ENCODE measurements around the gene ADAMTSL2. TPM values are rescaled to one million over a fixed set of nuclear protein-coding genes. Genes with fewer than 3 reads are reported as not detected.

Gene ADAMTSL2
- polyA plus RNA-seq, 4 donors: 1.5 to 2.9 (median 1.8) TPM

DNA sequence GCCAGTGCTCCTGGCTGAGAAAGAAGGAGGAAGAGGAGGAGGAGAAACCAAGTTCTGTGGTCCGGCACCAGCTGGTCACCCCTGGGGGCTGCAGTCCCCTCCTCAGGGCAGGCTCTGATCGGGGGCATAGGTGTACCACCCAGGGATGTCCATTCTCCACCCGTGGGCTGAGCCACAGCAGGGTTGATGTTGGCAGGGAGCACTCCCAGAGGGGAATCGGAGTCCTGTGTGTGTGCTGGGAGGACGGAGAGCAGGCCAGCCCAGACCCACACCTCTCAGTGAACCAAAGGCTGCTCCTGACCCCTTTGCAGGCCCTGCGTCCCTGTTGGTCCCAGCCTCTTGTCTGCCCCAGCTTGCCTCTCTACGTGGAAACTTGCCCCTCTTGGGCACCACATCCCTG lies 4.6 kb upstream of the ADAMTSL2 start:
- DNase-seq (ENCODE audit: low read depth in 4 of 4, low spot score in 3 of 4): no peak

DNA sequence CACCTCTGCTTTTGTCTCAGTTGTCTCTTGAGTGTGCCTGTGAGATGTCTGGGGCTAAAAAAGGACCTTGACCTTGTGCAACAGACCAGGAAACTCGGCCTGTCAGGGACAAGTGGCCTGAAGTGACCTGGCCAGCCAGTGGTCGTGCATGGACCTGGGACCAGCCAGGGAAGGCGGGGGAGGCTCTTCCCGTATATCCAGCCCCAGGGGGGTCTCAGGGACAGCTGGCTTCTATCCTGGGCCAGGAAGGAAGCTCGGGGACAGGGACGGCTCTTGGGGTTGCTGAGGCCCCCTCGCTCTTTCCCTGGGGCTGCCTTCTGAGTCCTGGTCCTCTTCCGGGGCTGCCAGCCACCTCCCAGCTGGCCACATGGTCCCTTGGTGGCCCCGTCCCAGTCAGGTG lies 3.2 kb upstream of the ADAMTSL2 start:
- no peak for DNase-seq (ENCODE audit: low read depth in 4 of 4, low spot score in 3 of 4)

DNA sequence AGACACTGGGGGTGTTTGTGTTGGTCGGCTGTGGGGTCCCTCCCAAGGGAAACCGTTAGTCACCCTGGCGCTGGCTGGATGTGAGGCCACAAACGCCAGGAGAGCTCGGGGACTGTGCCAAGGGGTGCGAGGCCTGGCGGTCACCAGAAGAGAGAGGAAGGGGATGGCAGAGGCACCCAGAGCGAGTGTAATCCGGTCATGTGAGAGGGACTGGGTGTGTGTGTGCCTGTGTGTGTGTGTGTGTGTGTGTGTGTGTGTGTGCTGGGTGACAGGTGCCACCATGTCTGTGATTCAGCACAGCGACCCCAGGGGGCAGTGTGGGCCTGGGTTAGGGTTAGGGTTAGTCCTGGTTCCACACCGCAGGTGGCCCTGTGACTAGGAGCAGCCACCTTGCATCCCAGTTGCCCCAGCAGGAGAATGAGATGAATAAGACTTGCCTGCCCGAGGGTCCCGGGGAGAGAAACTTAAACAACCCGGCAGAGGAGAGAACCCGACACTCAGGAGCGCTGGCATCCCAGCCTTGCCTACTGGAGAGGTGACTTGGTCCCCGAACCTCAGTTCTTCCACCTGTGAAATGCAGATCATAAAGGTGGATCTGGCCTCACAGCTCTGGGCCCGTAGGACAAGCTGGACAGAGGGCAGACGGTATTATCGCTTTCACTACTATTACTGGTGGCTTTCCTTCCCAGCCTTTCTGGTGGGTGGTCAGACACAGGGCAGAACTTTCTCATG lies 1.4 kb upstream of the ADAMTSL2 start:
- DNase-seq (ENCODE audit: low read depth in 4 of 4, low spot score in 3 of 4): no peak

DNA sequence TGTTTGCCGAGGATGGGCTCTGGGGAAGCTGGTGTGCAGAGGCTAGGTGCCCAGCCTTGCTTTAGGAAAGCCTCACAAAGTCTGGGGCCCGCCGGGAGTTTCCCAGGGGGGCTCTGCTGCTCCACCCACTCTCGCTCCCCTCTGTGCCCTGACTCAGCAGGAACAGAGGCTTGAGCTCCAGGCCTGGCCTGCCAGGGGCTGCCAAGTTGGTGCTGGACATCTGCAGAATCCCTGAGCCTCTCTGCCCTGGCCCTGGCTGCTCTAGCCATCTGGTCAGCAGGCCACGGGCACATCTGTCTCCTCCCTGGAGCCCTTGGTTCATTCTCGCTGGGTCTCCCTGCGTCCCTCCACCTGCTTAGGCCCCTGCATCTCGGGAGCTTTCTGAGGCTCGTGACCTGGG lies 647 bp upstream of the ADAMTSL2 start:
- no peak for DNase-seq (ENCODE audit: low read depth in 4 of 4, low spot score in 3 of 4)

DNA sequence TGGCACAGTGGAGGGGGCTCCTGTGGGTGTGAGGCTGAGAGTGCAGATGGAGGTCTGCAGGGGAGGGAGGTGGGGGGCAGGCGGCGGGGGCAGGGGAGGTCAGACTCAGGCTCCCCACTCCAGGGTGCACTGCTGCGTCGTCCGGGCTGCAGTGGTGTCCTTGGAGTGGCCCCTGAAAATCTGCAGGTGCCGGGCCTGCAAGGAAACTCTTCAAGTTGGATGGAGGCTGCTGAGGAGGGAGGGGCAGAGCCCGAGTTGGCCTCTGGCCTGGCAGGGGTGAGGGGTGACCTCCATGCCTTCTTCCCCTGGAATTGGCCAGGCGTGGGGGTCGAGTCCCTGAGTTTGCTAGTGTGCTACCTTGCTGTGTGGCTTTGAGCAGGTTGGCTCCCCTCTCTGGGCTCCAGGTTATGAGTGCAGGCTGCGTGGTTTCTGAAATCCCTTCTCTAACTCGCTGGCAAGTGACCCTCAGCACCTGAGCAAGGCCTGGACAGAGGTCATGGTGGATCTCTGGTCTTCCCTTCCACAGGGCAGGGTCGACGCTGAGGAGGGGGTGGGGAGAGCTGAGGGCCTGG lies 888 bp downstream of the ADAMTSL2 start:
- DNase-seq (ENCODE audit: low read depth in 4 of 4, low spot score in 3 of 4): no peak

DNA sequence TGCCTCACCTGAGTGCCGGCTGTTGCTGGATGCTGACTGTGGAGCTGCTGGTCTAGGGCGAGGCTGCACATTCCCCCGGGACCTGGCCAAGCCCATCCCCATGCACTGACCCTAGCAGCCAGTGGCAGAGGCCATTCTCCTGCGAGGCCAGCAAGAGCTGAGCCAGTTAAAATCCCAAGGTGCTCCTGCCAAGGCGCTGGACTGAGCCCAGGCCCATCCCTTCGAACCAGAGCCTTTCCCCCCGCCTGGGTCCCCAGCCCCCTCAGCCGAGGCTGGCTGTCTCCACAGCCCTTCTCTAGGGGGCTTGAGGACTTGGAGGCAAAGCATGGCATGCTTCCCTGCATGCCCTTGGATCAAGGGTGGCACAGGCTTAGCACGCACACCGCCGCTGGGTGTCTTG lies 1.6 kb downstream of the ADAMTSL2 start:
- DNase-seq (ENCODE audit: low read depth in 4 of 4, low spot score in 3 of 4): no peak

DNA sequence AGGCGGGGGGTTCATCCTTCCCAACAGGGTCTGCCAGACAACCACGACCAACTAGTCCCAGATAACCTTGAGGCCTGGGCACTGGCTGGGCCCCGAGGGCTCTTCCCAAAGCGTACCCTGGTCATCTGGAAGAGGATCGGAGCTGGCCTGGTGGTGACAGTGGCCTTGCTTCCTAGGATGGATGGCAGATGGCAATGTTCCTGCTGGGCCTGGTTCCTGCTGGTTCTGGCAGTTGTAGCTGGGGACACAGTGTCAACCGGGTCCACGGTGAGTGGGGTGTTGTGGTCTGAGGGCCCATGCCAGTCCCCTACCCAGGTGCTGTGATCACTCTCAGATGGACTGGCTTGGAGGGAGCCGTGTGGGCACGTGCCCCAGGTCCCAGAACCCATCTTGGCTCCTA lies 2.0 kb downstream of the ADAMTSL2 start:
- DNase-seq (ENCODE audit: low read depth in 4 of 4, low spot score in 3 of 4): no peak

DNA sequence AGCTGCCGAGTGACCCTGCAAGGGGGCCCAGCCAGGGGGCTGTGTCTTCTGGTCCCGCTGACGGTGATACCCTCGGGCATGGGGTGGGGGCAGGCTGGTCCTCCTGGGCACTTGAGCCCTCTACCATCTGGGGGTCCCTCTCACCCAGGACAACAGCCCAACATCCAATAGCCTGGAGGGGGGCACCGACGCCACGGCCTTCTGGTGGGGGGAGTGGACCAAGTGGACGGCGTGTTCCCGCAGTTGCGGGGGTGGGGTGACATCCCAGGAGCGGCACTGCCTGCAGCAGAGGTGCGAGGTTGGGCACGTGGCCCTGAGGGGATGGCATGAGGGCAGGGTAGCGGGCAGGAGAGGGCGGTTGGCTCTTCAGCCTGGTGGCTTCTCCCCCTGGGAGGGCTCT lies 2.8 kb downstream of the ADAMTSL2 start:
- no peak for DNase-seq (ENCODE audit: low read depth in 4 of 4, low spot score in 3 of 4)

DNA sequence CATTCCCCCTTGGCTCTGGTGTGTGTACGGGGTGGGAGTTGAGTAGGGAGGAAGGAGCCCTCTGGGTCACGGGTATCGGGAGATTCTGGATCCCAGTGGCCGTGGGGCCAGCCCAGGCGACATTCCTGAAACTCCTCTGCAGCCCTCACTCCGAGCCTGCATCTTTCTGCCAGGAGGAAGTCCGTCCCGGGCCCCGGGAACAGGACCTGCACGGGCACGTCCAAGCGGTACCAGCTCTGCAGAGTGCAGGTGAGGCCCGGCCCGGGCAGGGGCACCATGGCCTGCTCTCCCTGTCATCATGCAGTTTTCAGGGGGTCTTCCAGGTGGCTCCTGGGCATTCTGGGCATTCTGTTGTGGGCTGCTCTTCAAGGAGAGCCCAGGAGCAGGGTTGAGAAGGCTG lies 3.7 kb downstream of the ADAMTSL2 start:
- no peak for DNase-seq (ENCODE audit: low read depth in 4 of 4, low spot score in 3 of 4)

DNA sequence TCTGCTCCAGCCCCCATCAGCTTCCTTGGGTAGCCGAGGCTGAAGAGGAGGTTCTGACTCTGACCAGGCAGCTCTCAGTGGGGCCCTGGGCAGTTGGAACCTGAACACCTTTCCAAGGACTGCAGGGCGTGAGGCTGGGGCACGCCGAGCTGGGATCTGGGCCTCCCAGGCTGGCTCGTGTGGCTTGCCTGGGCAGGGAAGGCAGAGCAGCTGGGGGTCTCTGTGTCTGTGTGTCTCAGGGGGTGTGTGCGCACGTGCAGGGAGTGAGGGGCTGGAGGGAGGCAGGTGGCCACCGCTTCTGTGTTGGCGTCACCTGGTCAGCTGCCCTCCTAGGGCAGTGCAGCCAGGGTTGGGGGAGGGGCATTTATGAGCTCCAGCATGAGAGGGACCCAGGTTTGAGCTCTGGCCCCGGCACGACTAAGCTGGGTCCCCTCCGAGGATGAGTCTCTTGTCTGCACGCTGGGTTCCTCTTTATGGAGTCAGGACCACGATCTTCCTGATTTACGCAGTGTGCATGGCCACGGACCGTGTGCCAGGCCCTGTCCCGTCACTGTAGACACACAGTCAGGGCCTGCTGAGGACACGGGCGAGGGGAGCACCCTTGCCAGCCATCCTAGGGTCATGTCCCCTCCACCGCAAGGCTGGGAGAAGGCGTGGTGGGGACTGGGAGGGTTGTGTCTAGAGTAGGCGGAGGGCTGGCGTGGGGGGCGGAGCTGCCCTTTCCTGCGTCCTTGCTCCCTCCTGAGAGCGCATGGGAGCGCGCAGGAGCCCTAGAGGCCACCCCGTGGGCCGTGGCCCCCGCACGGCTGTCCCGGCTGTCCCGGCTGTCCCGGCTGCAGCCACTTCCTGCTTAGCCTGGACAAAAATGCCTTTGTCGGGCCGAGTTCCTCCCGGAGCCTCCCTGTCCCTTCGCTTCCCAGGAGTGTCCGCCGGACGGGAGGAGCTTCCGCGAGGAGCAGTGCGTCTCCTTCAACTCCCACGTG lies 4.6 kb downstream of the ADAMTSL2 start:
- DNase-seq (ENCODE audit: low read depth in 4 of 4, low spot score in 3 of 4): no peak

DNA sequence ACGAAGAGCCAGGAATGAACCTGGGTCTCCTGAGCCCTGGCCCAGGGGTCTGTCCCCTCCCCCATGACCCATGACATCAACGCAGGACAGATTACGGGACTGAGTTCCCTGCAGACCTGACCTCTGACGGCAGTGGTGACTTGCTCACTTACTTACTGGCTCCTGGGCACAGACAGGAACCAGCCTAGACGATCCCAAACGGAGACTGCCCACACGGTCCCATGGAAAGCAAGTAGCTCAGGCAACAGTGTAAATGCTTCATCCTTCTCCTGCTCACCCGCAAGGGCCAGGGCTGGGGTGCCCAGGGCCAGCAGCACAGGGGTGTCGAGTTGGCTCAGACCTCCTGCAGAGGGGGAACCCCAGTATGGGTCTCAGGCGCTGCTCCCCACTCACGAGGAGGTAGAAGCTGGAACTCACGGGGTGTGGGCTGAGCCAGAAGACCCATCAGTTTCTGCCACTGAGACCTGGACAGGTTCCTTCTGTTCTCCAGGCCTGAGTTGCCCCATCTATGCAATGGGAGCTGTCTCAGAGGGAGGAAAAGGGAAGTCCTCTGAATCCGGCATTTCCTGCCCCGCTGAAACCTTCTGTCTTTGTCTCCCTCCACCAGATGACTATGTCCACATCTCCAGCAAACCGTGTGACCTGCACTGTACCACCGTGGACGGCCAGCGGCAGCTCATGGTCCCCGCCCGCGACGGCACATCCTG lies 5.6 kb downstream of the ADAMTSL2 start:
- DNase-seq (ENCODE audit: low read depth in 4 of 4, low spot score in 3 of 4): no peak

DNA sequence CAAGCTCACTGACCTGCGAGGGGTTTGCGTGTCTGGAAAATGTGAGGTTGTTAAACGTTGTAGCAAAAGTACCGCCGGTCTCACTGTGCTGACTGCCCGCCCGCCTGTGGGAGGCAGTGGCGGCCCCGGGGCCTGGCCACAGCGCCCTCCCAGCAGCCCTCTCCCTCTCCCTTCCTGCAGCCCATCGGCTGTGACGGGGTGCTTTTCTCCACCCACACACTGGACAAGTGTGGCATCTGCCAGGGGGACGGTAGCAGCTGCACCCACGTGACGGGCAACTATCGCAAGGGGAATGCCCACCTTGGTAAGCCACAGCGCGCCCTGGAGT lies 6.2 kb downstream of the ADAMTSL2 start:
- DNase-seq (ENCODE audit: low read depth in 4 of 4, low spot score in 3 of 4): no peak

DNA sequence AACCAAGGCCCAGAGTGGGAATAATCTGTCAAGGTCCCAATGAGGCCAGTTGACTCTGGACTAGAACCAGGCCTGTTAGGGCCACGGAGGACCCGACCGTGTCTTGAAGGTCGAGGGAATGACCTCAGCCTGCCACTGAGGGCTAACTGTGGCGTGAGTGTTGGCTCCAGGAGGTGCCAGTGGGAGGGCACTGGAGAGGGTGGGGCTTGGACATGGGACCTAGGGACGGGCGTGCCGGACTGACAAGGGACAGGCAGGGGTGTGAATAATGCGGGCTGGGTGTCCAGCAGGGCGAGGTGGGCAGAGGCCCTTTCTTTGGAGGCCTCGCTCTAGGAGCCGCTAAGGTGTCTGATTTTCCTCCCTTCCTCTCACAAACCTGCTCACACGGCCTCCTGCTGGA lies 7.5 kb downstream of the ADAMTSL2 start:
- DNase-seq (ENCODE audit: low read depth in 4 of 4, low spot score in 3 of 4): no peak

DNA sequence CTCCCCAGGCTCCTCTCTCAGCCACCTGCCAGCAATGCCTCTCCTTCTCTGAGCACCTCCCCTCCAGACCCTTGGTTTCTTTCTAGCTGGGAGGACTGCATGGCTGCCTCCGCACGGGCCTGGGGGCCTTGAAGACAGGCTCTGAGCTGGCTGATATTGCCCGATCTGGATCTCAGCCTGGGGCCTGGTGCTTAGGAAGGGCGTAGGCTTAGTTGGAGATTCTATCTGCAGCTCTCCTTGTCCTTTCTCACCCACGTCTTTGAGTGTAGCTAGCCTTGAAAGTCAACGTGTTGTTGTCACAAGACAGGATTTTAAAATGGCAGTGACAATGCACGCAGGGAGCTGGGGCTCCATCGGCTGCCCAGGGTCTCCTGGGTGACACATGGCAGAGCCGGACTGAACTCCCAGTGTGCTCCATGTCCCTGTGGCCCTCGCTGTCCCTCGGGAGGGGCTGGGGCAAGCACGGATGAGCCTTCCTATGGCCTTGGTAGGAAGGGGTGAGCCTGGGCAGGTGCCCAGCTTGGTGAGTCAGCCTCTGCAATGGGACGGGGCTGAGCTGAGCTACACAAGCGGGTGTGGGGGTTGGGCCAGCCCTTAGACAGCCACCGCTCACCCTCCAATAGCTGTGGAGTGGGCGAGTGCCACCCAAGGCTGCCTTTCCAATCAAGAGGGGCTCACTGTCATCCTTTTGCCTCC lies 9.4 kb downstream of the ADAMTSL2 start:
- no peak for DNase-seq (ENCODE audit: low read depth in 4 of 4, low spot score in 3 of 4)

DNA sequence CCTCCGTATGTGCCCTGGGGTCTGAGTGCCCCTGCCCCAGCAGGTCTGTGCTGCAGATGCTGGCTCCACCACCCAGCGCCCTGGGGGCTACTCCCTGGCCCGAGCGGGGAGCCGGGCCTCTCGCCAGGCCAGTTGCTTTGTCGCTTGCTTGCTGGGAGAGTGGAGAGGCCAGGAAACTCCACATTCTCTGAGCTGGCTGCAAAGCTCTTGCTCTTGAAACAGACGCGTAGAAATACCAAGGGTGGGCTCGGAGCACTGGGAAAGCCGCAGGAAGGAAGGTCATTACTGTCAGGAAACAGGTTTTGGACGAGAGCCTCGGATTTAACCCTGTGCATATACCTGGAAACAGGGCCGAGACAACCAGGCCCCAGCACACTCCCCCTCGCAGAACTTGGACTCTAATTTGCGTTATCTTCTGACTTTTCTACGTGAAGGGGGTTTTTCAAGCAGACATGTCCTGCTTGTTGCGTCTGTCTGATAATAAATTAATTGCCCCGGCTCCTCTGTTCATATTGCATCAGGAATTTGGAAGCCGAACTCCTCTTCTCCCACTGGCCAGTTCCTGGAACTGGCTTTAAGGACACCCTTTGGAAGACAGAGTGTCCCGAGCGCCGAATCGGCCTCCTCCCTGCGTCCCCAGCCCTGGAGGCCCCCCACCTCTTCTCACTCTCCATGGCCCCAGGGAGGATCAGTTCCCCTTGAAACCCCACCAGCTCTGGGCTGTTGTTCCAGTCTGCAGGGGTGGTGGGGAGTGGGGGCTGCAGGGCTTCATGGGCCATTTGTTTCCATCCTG lies 11.2 kb downstream of the ADAMTSL2 start:
- DNase-seq (ENCODE audit: low read depth in 4 of 4, low spot score in 3 of 4): no peak

DNA sequence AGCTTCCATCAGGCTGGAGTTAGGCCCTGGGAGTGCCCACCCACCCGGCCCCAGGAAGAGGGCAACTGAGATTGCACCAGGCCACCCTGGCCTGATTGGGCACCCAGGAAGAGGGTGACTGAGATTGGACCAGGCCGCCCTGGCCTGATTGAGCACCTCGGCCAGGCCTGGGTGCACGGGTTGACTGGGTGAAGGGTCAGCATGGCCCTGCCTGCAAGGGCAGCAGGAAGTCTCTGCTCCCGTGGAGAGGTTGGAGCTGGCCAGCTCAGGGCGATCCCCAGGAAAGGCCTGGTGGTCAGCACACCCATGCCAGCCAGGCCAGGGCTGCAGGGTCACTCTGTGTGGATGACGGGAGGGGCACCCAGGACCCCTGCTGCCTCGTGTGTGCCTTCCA lies 11.8 kb downstream of the ADAMTSL2 start:
- no peak for DNase-seq (ENCODE audit: low read depth in 4 of 4, low spot score in 3 of 4)

DNA sequence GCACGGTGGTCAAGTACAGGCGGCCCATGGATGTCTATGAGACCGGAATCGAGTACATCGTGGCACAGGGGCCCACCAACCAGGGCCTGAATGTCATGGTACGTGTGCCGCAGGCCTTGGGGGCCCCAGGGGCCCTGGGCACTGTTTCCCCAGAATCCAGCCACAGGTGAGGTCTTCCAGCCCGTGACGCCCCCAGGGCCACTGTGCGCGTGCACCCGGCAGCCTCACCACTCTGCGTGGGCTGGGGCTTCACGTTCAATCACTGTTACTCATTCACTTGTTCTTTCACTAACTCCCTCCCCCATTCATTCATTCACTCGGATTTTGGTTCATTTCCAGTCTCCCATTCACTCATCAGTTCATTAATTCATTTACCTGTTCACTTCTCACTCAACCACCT lies 12.6 kb downstream of the ADAMTSL2 start:
- no peak for DNase-seq (ENCODE audit: low read depth in 4 of 4, low spot score in 3 of 4)

DNA sequence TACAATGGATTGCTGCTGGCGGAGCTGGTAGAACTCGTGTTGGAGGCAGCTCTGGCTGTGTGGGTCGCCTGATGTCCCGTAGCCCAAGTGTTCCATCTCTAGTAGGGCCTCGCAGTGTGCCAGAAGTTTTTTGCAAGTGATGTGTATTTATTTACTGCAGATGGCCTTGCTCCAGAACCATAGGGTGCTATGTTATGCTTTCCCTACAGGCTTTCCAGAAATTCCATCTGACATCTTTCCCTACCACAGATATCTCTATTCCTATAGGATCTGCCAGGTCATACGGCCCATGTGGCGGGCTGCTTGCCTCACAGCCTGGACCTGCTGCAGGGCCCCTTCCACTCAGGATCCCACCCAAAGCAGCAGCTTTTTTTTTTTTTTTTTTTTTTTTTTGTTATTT lies 16.9 kb downstream of the ADAMTSL2 start:
- DNase-seq (ENCODE audit: low read depth in 4 of 4, low spot score in 3 of 4): no peak

DNA sequence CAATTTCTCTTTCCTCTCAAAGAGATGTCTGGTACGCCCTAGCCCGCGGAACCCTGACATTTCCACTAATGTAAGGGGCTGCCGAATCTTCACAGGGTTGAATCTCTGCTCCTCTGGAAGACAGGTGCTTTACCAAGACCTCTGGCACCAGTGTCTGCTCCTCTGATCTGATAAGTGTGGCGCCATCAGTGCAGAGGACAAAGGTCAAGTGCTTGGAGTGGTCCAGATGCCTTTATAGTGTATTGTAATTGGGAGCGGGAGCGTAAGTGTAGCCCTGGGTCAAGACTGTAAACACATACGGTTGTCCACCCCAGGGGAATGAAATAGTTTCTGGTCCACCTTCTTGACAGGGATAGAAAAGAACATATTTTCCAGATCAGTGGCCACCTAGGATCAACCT lies 17.7 kb downstream of the ADAMTSL2 start:
- no peak for DNase-seq (ENCODE audit: low read depth in 4 of 4, low spot score in 3 of 4)

DNA sequence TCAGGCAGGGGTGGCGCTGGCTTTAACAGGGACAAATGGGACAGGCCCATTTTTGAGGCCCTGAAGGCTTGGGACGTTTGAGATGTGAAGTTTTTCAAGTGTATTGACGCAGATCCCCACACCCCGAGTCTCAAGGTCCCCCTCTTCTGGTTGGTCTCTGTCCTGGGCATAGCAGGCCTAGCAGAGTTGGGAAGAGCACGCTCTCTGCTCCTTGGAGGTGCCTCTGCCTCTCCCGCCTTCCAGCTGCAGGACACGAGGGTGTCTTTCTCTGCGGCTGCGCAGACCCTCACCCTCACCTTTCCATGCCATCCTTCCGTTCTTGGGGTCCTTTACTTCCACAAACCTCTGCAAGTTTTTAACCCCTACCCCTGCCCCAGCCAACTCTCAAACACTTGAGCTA lies 18.6 kb downstream of the ADAMTSL2 start:
- DNase-seq (ENCODE audit: low read depth in 4 of 4, low spot score in 3 of 4): no peak
